Stimulated activated CD4-positive, alpha-beta T cell treated with anti-CD3 and anti-CD28 coated beads, Interleukin-15, amount 100 ng/mL, for 1 hour (primary cell): Measurements from ENCODE around the gene SEC62.
A peak's percentile ranks its signal among the peaks of the same experiment; 100 is the strongest.

Experiments
- DNase-seq, 2 donors: peaks; one replicate each; pipeline ENCODE4 v3.0.0-alpha.2; 2020; ENCODE audit warnings: low read depth in 1 of 2, low spot score in 1 of 2

SEC62 gene

GRCh38 chr3:169966428-169966950 is at the start of gene SEC62:
SEC62 (plus strand) TSS chr3:169966807; CDS start chr3:169966823, 16 bp downstream.
- DNase-seq, result peak; percentile 87 to 95

- no peak for DNase-seq
These were observed 43.4 kb upstream of the SEC62 start for GRCh38 chr3:169923189-169923588.

DNA sequence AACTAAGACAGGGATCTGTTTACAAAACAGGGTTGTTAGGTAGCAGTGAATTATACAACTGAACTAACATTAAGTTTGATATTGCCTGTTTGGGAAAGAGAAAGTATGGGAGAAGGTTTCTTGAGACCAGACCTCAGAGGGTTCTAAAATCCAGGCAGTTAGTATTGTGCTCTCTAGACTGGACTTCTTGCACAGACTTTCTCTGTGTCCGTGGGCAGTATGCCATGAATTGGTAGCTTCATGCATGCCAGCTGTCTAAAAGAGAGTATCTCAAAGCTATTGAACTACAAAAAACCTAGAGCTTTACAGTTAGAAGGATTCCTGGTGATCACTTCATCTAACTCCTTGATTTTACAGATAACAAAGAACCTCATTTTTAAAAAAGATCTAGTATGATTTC is 42.8 kb upstream of the SEC62 start:
- DNase-seq, result no peak

DNA sequence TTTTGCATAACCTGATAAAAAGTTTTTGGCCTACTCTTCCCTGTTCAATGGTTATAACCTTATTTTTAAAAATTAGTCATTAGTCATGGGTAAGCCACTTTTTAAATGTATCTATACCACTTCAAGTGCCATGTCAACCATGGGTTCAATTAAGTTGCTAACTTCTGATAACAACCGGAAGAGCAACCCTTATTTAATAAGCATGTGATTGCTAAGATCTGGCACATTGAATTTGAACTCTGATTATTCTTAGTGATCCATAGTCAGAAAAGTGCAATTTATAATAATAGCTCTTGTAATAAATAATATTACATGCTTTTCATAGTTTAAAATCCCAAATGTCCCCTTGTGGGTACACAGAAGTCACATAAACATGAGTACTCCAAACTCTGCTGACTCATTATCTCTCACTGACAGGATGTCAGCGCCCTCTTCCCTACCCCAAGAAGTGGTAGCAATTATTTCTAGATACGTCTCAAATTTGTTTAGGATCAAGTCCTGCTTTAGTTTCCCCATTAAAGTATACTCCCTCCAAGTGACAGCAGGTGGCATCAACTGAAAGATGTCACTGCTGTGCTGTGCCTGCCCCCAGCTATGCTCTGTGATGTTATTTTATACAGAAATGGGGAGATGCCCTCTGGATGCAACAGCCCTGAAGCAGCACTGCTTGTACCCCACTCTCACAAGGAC is 36.6 kb upstream of the SEC62 start:
- DNase-seq, result no peak

GRCh38 chr3:169930843-169931242 is 35.8 kb upstream of the SEC62 start:
- no peak for DNase-seq

- no peak for DNase-seq
These were observed 34.7 kb upstream of the SEC62 start for GRCh38 chr3:169931747-169932520.

DNA sequence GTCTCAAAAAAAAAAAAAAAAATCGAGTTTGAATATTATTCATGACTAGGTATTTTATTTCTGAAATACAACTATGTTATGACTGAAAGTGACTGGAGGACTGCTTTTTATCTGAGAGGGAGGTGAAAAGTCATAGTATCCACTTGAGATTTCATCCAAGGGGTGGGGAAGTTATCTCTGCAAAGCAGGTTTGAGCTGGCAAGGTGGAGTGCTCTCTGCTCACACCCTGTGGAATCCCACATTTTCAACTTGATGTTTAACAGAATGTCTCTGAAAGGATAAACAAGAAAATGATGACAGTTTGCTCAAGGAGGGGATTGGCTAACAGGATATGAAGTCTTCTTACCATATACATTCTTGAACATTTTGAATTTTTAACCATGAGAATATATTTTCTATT is 27.3 kb upstream of the SEC62 start:
- DNase-seq, result no peak

GRCh38 chr3:169939751-169940150 is 26.9 kb upstream of the SEC62 start:
- no peak for DNase-seq

DNA sequence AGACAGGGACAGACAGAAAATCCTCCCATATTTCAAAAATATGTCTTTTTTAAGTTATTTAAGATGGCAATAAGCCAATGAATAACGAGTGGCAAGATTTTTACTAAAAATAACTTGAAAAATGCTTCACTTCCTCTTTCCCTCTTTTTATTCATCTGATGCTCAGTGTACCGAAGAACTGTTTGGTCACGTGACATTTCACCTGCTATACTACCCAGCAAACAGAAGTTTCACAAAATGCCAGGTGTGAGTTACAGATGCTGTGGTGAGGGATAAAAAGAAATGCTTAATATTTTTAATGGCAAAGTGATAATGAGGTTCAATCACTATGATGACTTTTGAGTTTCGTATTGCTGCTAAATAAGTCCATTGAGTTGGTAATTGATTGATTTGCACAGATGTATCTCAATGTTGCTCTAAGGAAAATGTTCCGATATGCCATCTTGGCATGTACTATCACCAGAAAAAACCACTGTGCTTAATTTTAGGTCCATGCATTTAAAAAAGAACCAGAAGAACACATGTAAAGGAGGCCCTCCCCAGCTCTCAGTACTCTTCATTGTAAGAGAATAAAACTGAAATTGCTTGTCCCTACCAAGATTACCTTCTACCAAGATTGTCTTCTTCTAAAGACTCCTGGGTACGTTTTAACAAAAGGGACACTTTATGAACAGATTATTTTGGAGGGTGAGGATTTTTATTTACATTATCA is 26.0 kb upstream of the SEC62 start:
- DNase-seq, result no peak

DNA sequence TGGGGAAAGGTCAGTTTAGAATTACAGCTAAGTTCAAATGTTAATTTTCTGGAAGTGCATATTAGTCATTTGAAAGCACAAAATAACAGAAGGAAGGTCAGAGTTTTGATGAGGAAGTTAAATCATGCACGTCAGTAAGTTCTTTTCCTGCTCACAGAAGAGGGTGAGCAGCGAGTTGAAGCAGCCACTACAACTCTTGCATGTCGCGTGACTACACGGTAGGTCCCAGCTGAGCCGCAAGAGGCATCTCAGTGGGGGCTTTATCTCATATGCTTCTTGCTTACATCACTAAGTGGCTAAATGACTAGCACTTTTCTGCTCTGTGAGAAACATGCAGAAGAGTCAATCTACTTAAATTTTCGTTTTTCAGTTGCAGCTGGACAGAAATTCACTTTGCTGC is 21.3 kb upstream of the SEC62 start:
- peak in 1 of 2 donors; percentile 4 for DNase-seq

GRCh38 chr3:169946336-169946735 is 20.3 kb upstream of the SEC62 start:
- no peak for DNase-seq

- no peak for DNase-seq
These were observed 17.8 kb upstream of the SEC62 start for GRCh38 chr3:169948559-169949448.

GRCh38 chr3:169952045-169952444 is 14.6 kb upstream of the SEC62 start:
- DNase-seq, result no peak

DNA sequence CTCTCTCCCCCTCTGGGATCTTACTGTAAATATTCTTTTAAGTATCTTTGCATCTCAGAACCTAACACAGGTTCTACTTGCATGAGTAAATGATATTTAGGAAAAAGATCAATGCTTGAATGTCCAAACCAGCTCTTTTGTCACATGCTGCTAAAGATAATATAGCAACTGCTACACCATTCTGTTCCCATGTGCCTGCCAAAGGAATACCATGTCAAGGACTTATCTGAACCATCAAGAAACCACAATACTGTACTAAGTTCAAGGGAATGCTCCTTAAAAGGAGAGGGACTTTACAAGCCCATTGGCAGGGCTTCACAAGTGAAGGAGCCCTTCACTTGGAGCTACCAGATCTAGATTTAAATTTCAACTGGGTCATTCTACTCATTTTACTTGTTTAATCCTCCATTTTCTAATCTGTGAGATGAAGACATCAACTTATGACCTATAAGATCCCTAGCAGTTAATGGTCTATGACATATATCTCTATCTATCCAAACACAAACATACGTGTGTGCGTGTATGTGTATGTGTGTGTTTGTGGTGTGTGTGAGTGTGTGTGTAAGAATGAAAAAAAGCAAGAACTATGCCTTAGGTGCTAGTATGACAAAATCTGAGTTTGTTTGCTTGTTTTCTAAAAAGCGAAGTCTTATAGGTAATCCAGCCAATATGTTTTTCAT is 13.0 kb upstream of the SEC62 start:
- no peak for DNase-seq

DNA sequence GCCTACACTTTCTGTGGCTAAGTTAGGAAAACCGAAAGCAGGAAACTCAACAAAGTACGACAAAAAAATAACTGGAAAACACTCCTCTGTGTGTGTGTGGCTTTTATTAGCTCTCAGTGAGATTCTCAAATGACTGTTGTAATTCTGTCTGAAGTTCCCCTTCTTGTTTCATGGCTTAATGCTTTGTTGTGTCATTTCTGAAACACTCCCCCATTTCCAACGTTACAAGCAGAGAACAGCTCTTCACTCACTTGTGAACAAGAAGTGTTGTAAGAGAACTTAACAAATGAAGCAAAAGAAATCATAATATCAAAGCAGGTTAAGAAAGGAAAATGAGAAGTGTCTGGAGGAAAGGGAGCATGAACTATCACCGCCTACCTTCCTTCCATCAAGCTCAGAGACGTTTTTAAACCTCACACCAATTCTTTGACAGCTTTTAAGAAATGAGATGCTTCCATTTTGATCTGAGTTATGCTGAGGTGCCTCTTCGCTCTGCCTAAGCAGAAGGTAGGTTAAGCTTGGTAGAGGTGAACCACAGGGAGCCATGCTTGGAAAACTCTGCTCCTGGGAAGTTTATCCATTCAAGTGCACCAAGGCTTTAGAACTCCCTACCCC is 12.4 kb upstream of the SEC62 start:
- DNase-seq, result no peak

DNA sequence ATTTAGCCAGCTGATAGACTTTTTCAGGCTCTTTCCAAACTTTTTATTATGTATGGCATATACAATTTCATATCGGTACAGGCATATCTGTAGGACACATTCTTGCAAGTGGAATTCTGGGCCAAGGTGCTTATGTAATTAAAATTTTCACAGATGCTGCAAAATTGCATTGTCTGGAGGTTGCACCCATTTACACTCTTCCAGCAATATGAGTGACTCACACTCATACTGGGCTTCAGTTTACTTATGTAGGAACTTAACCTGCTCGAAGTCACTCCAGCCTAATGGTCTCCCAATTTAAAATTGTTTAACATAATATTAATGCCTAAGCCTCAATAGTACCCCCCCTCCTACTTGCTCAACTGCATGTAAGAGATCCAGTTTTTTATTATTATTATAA is 11.2 kb upstream of the SEC62 start:
- DNase-seq, result no peak

DNA sequence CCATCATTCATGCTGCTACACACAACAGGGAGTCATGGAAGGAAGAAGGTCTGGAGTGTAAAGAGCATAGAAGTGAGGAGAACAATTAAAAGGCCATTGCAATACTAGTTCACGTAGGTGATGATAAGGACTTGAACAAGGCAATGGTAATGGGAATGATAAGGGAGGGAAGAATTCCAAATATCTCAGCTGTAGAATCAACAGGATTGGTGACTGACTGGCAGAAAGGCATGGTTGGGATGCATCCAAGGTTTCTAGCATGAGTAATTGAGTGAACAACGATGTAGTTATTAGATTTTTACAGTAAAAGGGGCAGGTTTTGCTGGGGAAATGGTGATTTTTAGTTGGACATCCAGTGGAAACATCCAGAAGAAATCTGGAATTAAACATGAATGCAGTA is 2.4 kb upstream of the SEC62 start:
- no peak for DNase-seq

- no peak for DNase-seq
These were observed 812 bp upstream of the SEC62 start for GRCh38 chr3:169965562-169966427.
